Stimulated activated CD4-positive, alpha-beta T cell treated with anti-CD3 and anti-CD28 coated beads, Interleukin-15, amount 100 ng/mL, for 24 hours (primary cell): ENCODE measurements around the gene HIP1R.
A peak's percentile ranks its signal among the peaks of the same experiment; 100 is the strongest.

Experiments
- DNase-seq: peaks from one replicate; pipeline ENCODE4 v3.0.0-alpha.2; 2020

The HIP1R gene

GRCh38 chr12:122830517-122831214 is 4.6 kb upstream of the HIP1R start:
- DNase-seq: no peak

- DNase-seq: peak; percentile 25
Measured at GRCh38 chr12:122834104-122834920, 945 bp upstream of the HIP1R start.

- peak; percentile 50 for DNase-seq
Measured at GRCh38 chr12:122835750-122836026, 431 bp downstream of the HIP1R start.

GRCh38 chr12:122836027-122836921 is 1.0 kb downstream of the HIP1R start:
- peak; percentile 58 for DNase-seq

- no peak for DNase-seq
Measured at GRCh38 chr12:122837306-122838265, 2.3 kb downstream of the HIP1R start.

GRCh38 chr12:122838841-122839240 is 3.6 kb downstream of the HIP1R start:
- no peak for DNase-seq

- no peak for DNase-seq
Measured at GRCh38 chr12:122839907-122840554, 4.8 kb downstream of the HIP1R start.

- DNase-seq: no peak
Measured at GRCh38 chr12:122840580-122841513, 5.6 kb downstream of the HIP1R start.

- no peak for DNase-seq
Measured at GRCh38 chr12:122841544-122842321, 6.5 kb downstream of the HIP1R start.

- DNase-seq: no peak
Measured at GRCh38 chr12:122842505-122843405, 7.5 kb downstream of the HIP1R start.

- no peak for DNase-seq
Measured at GRCh38 chr12:122843455-122843854, 8.2 kb downstream of the HIP1R start.

GRCh38 chr12:122844366-122844971 is 9.2 kb downstream of the HIP1R start:
- no peak for DNase-seq

- DNase-seq: no peak
Measured at GRCh38 chr12:122845041-122845864, 10.0 kb downstream of the HIP1R start.

GRCh38 chr12:122845865-122846621 is 10.8 kb downstream of the HIP1R start:
- DNase-seq: no peak

GRCh38 chr12:122846622-122847515 is 11.6 kb downstream of the HIP1R start:
- DNase-seq: no peak

GRCh38 chr12:122847516-122847836 is 12.2 kb downstream of the HIP1R start:
- no peak for DNase-seq
